H1 (cell line): ENCODE data around the gene CHRDL1. TPM values are rescaled to one million over a fixed set of nuclear protein-coding genes. Genes with fewer than 3 reads are reported as not detected.

Source experiments
- ATF3 ChIP-seq: IDR thresholded peaks from 2 replicates; pipeline ENCODE4 v1.6.1; 2011; ENCODE audit warnings: low read depth, mild to moderate bottlenecking, low read length; ENCODE audit not compliant: insufficient read depth
- E2F6 ChIP-seq: IDR thresholded peaks from 2 replicates; pipeline ENCODE4 v1.6.1; 2012; ENCODE audit warnings: inconsistent platforms
- FOSL1 ChIP-seq: IDR thresholded peaks from 2 replicates; pipeline ENCODE4 v1.6.1; 2011; ENCODE audit warnings: mild to moderate bottlenecking, low read depth, low read length, moderate library complexity; ENCODE audit not compliant: insufficient read depth
- SIN3A ChIP-seq, 2 experiments: IDR thresholded peaks in 1 of 2; conservative IDR thresholded peaks in 1 of 2; 2 replicates each; pipeline ENCODE4 v1.6.1; 2011 to 2012; ENCODE audit warnings: low read length in 2 of 2, improper control_type of control experiment in 1 of 2, low read depth in 1 of 2, mild to moderate bottlenecking in 1 of 2
- TCF12 ChIP-seq: IDR thresholded peaks from 2 replicates; pipeline ENCODE4 v1.6.1; 2011; ENCODE audit warnings: low read depth, mild to moderate bottlenecking, low read length
- polyA plus RNA-seq, 7 experiments: library from polyadenylated mRNA; depleted of rRNA in 3 of 7; stranded (reverse) in 5 of 7; unstranded in 2 of 7; fragments of >200 nt in 5 of 7; fragments of 200-250 nt in 2 of 7; gene quantifications; 1 replicate in 5 of 7; 2 replicates in 1 of 7; 4 replicates in 1 of 7; pipeline versions ENCODE4 v1.2.1 to v1.2.3, GENCODE V29; 2011 to 2013; ENCODE audit warnings: missing spikeins in 2 of 7, mixed read lengths in 2 of 7
- total RNA-seq: library from RNA; stranded (reverse); fragmentation: NEBNext Ultra II Directional; extraction: Animal tissue kit (Norgen Biotek cat#: 25700); gene quantifications from 2 replicates; pipeline ENCODE4 v1.2.1, GENCODE V29; 2021

The CHRDL1 gene
- total and polyA plus RNA-seq, 2 of the 8 experiments (the other 6 are each of a cell fraction or from before 2014, with no cell fraction given), result 5.6 to 15.6 TPM

- no peak for TF ChIP-seq ATF3
- no peak for TF ChIP-seq E2F6
- TF ChIP-seq TCF12, result no peak
- no peak for TF ChIP-seq SIN3A (conservative IDR thresholded peaks at IDR 0.05 in 1 of 2, IDR thresholded peaks at IDR 0.05 in 1 of 2; ENCODE audit: low read depth in 1 of 2, low read length in 2 of 2)
- TF ChIP-seq FOSL1, result no peak
These were observed 9.1 kb downstream of the CHRDL1 start (continued) for GRCh38 chrX:110786486-110786885.
